Panc1 (cell line): ENCODE data around the gene GRID1. TPM values are rescaled to one million over a fixed set of nuclear protein-coding genes. Genes with fewer than 3 reads are reported as not detected.

Experiments used
- ATAC-seq: fragments of 200-7000 bp; cut with Tn5 transposase; 2 replicates; pipeline ENCODE4 v1.9.1; 2020; ENCODE audit warnings: mild to moderate bottlenecking, moderate library complexity
- BruUV-seq: library from RNA; stranded (reverse); fragments of 400-500 nt; replicated peaks from 2 replicates; lab custom pipeline; 2021; lab: Mats Ljungman, UMichigan
- CTCF ChIA-PET: fragments of 300-600 bp; sonication (Branson Sonifier 250); formaldehyde crosslinking; loops from one replicate; lab custom pipeline; 2022; ENCODE audit warnings: antibody characterized with exemption; lab: Charles Lee
- POLR2A ChIA-PET: fragments of 300-600 bp; sonication (Branson Sonifier 250); formaldehyde crosslinking; loops from one replicate; lab custom pipeline; 2022; ENCODE audit warnings: antibody characterized with exemption; lab: Charles Lee
- DNase-seq: peaks from one replicate; pipeline ENCODE4 v3.0.0-alpha.2; 2010; ENCODE audit warnings: low read depth, low spot score
- H3K27ac ChIP-seq: 2 replicates; pipeline ENCODE4 v1.5.1; 2011; ENCODE audit warnings: mild to moderate bottlenecking, low read length, inconsistent platforms
- H3K27me3 ChIP-seq: fragments of 200-500 bp; sonication (Bioruptor generic); 2 replicates; pipeline ENCODE4 v1.6.0; 2014; ENCODE audit warnings: low read length, inconsistent platforms; ENCODE audit not compliant: control insufficient read depth, insufficient read depth
- H3K36me3 ChIP-seq: fragments of 200-500 bp; sonication (Bioruptor generic); 2 replicates; pipeline ENCODE4 v1.5.1; 2014; ENCODE audit warnings: inconsistent platforms, mild to moderate bottlenecking, low read length, moderate library complexity; ENCODE audit not compliant: control insufficient read depth, insufficient read depth
- H3K4me1 ChIP-seq: 2 replicates; pipeline ENCODE4 v1.5.1; 2011; ENCODE audit warnings: inconsistent platforms, mild to moderate bottlenecking, low read length, moderate library complexity; ENCODE audit not compliant: control insufficient read depth, insufficient read depth
- H3K4me3 ChIP-seq, 2 experiments: 2 replicates each; pipeline ENCODE4 v1.5.1; 2011 to 2012; ENCODE audit warnings: low read depth in 2 of 2, low read length in 2 of 2, mild to moderate bottlenecking in 2 of 2, inconsistent platforms in 1 of 2, moderate library complexity in 1 of 2
- H3K9me3 ChIP-seq: fragments of 200-500 bp; sonication (Bioruptor generic); 2 replicates; pipeline ENCODE4 v1.5.1; 2014; ENCODE audit warnings: low read depth, mild to moderate bottlenecking, inconsistent platforms, low read length, moderate library complexity; ENCODE audit not compliant: control insufficient read depth, insufficient read depth
- CTCF ChIP-seq: fragments of 450-650 bp; IDR thresholded peaks from 2 replicates; pipeline ENCODE4 v1.5.1; 2017; ENCODE audit warnings: mild to moderate bottlenecking
- POLR2AphosphoS5 ChIP-seq: IDR thresholded peaks from 2 replicates; pipeline ENCODE4 v1.6.1; 2012; ENCODE audit warnings: mild to moderate bottlenecking, low read depth, low read length, moderate library complexity
- REST ChIP-seq, 2 experiments: IDR thresholded peaks; 2 replicates each; pipeline ENCODE4 v1.6.1; 2011 to 2012; ENCODE audit warnings: low read depth in 2 of 2, control low read depth in 1 of 2, low read length in 1 of 2, mild to moderate bottlenecking in 1 of 2, moderate library complexity in 1 of 2; ENCODE audit not compliant: insufficient read depth in 1 of 2
- SIN3A ChIP-seq: IDR thresholded peaks from 2 replicates; pipeline ENCODE4 v1.6.1; 2012; ENCODE audit warnings: low read depth, mild to moderate bottlenecking, low read length, moderate library complexity, borderline replicate concordance; ENCODE audit not compliant: insufficient read depth
- TCF7L2 ChIP-seq: IDR thresholded peaks from 2 replicates; pipeline ENCODE4 v1.6.1; 2011; ENCODE audit warnings: mild to moderate bottlenecking, low read depth, low read length, inconsistent platforms
- in situ Hi-C: cut with HindIII; loops from 2 replicates; pipeline ENCODE4 v1.10.0; 2016; ENCODE audit warnings: low sequenced_read_pairs, low pct_unique_long_range_greater_than_20kb
- intact Hi-C: fragments of 100-400 bp; cut with micrococcal nuclease; formaldehyde crosslinking; loops from one replicate; pipeline ENCODE4 v1.10.0; 2022; ENCODE audit not compliant: unreplicated experiment
- total RNA-seq: library from RNA; stranded (reverse); gene quantifications from one replicate; pipeline ENCODE4 v1.2.1, GENCODE V29; 2021; ENCODE audit not compliant: unreplicated experiment

The GRID1 gene
- total RNA-seq, 1 experiment from 2014 or later: 2.3 TPM

- Histone ChIP-seq H3K27ac (no peak overlapping the region), H3K9me3 (no peaks in the 10 kb centered on the region), H3K4me3 (no peak overlapping the region), H3K27me3 (no peaks in the 10 kb centered on the region), H3K4me1 (no peaks in the 10 kb centered on the region), H3K36me3 (no peaks in the 10 kb centered on the region)
- no TSS peak for BruUV-seq
- intact Hi-C loops: no loop called here
- DNase-seq (no peak), ATAC-seq (no peak)
- in situ Hi-C loops: no loop called here
- TF ChIP-seq TCF7L2: no peak
- TF ChIP-seq REST (IDR thresholded peaks at IDR 0.05; ENCODE audit: insufficient read depth in 1 of 2, low read depth in 2 of 2, low read length in 1 of 2): no peak
- no peak for TF ChIP-seq SIN3A
- no peak for TF ChIP-seq POLR2AphosphoS5
- no peak for TF ChIP-seq CTCF
- POLR2A ChIA-PET: no interaction called here
- CTCF ChIA-PET: no interaction called here
Observed at GRCh38 chr10:85851325-85851724, 515.3 kb downstream of the GRID1 start.

- POLR2A ChIA-PET: no interaction called here
- CTCF ChIA-PET: no interaction called here
Observed at GRCh38 chr10:85850736-85851135, 515.9 kb downstream of the GRID1 start.

More at GRCh38 chr10:85850736-85851135, 515.9 kb downstream of the GRID1 start:
- no peaks in the 10 kb centered on the region for H3K36me3 ChIP-seq
- no peaks in the 10 kb centered on the region for H3K27me3 ChIP-seq
- H3K4me1 ChIP-seq: no peaks in the 10 kb centered on the region
- TF ChIP-seq SIN3A (no peak), CTCF (no peak), REST (IDR thresholded peaks at IDR 0.05; ENCODE audit: insufficient read depth in 1 of 2, low read depth in 2 of 2, low read length in 1 of 2) (no peak), POLR2AphosphoS5 (no peak), TCF7L2 (no peak)
- no TSS peak for BruUV-seq
- ATAC-seq (no peak), DNase-seq (no peak)
- in situ Hi-C loops (no loop called here), intact Hi-C loops (no loop called here)
- H3K9me3 ChIP-seq: no peaks in the 10 kb centered on the region
- no peak overlapping the region for H3K27ac ChIP-seq
- H3K4me3 ChIP-seq: no peak overlapping the region
